HepG2 (cell line): ENCODE data around the gene TMEM135. TPM values are rescaled to one million over a fixed set of nuclear protein-coding genes. Genes with fewer than 3 reads are reported as not detected.
A peak's percentile ranks its signal among the peaks of the same experiment; 100 is the strongest.

Experiments used
- ATAC-seq: fragments of 200-7000 bp; cut with Tn5 transposase; 3 replicates; pipeline ENCODE4 v1.9.1; 2020; ENCODE audit warnings: mild to moderate bottlenecking, moderate library complexity
- BruUV-seq: library from RNA; stranded (reverse); fragments of 400-500 nt; replicated peaks from 2 replicates; lab custom pipeline; 2021; lab: Mats Ljungman, UMichigan
- CTCF ChIA-PET: fragments of 300-600 bp; formaldehyde crosslinking; extraction: SDS; loops from one replicate; lab custom pipeline; 2021; ENCODE audit warnings: low total read pairs, inconsistent platforms, low intra/inter-chr PET ratio; lab: Yijun Ruan, JAX
- POLR2A ChIA-PET: fragments of 350-600 bp; sonication (Branson Sonifier 250); formaldehyde crosslinking; loops from one replicate; lab custom pipeline; 2020; ENCODE audit warnings: antibody characterized with exemption, inconsistent platforms; lab: Yijun Ruan, JAX
- DNase-seq: peaks from one replicate; pipeline ENCODE4 v3.0.0-alpha.2; 2015; ENCODE audit warnings: low spot score
- FAIRE-seq: peaks from 3 replicates; lab custom pipeline; 2011; peaks lifted over from hg19 to GRCh38; lab: Jason Lieb, UNC
- H2AFZ ChIP-seq: one replicate; pipeline ENCODE4 v1.6.1; 2011; ENCODE audit warnings: low read length, inconsistent platforms
- H3K27ac ChIP-seq: fragments of 300-600 bp; 3 replicates; pipeline ENCODE4 v1.8.0; 2011; ENCODE audit warnings: mixed run types, mild to moderate bottlenecking, mixed read lengths, low read length, inconsistent platforms; ENCODE audit not compliant: insufficient read depth; ENCODE audit errors: extremely low read length
- H3K27me3 ChIP-seq, 2 experiments: fragments of 200-600 bp in 1 of 2; 2 replicates in 1 of 2; 3 replicates in 1 of 2; pipeline versions ENCODE4 v1.6.0 to v1.8.0; 2011; ENCODE audit warnings: low read length in 2 of 2, mild to moderate bottlenecking in 2 of 2, moderate library complexity in 2 of 2, inconsistent platforms in 1 of 2; ENCODE audit not compliant: insufficient read depth in 2 of 2, control insufficient read depth in 1 of 2
- H3K36me3 ChIP-seq, 2 experiments: fragments of 200-600 bp in 1 of 2; replicated peaks in 1 of 2; 2 replicates in 1 of 2; 3 replicates in 1 of 2; pipeline versions ENCODE4 v1.5.1 to v1.8.0; 2011; ENCODE audit warnings: low read length in 2 of 2, inconsistent platforms in 1 of 2; ENCODE audit not compliant: insufficient read depth in 2 of 2, control insufficient read depth in 1 of 2
- H3K4me1 ChIP-seq: 2 replicates; pipeline ENCODE4 v1.5.1; 2012; ENCODE audit warnings: low read length, inconsistent platforms; ENCODE audit not compliant: insufficient read depth
- H3K4me2 ChIP-seq: 2 replicates; pipeline ENCODE4 v1.6.0; 2011; ENCODE audit warnings: low read depth, low read length, inconsistent platforms
- H3K4me3 ChIP-seq, 3 experiments: fragments of 200-600 bp in 1 of 3; sonication (generic), shearing (Covaris generic) in 1 of 3; replicated peaks in 1 of 3; 2 replicates each; pipeline ENCODE4 v1.5.1; 2011 to 2016; ENCODE audit warnings: low read length in 3 of 3, inconsistent platforms in 2 of 3, low read depth in 2 of 3, mild to moderate bottlenecking in 2 of 3, control low read depth in 1 of 3, mixed read lengths in 1 of 3; ENCODE audit not compliant: insufficient read depth in 1 of 3
- H3K79me2 ChIP-seq: one replicate; pipeline ENCODE4 v1.6.1; 2011; ENCODE audit warnings: low read length, inconsistent platforms; ENCODE audit not compliant: insufficient read depth
- H3K9ac ChIP-seq: 2 replicates; pipeline ENCODE4 v1.6.0; 2011; ENCODE audit warnings: mild to moderate bottlenecking, low read depth, low read length, inconsistent platforms; ENCODE audit not compliant: insufficient read depth
- H3K9me3 ChIP-seq: 2 replicates; pipeline ENCODE4 v1.5.1; 2012; ENCODE audit warnings: mild to moderate bottlenecking, low read length
- H4K20me1 ChIP-seq: 2 replicates; pipeline ENCODE4 v1.6.0; 2011; ENCODE audit warnings: inconsistent platforms, mild to moderate bottlenecking, low read length, moderate library complexity; ENCODE audit not compliant: insufficient read depth
- ARNT ChIP-seq: fragments of 450-650 bp; IDR thresholded peaks from 2 replicates; pipeline ENCODE4 v1.6.1; 2017
- CSRNP1 ChIP-seq: sonication (generic); formaldehyde crosslinking; IDR thresholded peaks from 2 replicates; pipeline ENCODE4 v1.8.1; 2023; ENCODE audit warnings: mild to moderate bottlenecking, missing genetic modification reagents
- DNMT1 ChIP-seq: sonication (generic); formaldehyde crosslinking; IDR thresholded peaks from 2 replicates; pipeline ENCODE4 v1.5.1; 2020; ENCODE audit warnings: mild to moderate bottlenecking, missing genetic modification reagents
- DZIP1 ChIP-seq: sonication (generic); formaldehyde crosslinking; IDR thresholded peaks from 2 replicates; pipeline ENCODE4 v1.5.0; 2020; ENCODE audit warnings: mild to moderate bottlenecking, missing genetic modification reagents
- E2F5 ChIP-seq: sonication (generic); formaldehyde crosslinking; conservative IDR thresholded peaks from 2 replicates; pipeline ENCODE4 v1.4.0; 2020; ENCODE audit warnings: missing genetic modification reagents
- GATA4 ChIP-seq: sonication (generic); IDR thresholded peaks from 2 replicates; pipeline ENCODE4 v1.6.1; 2016; ENCODE audit warnings: antibody characterized with exemption, low read depth, borderline replicate concordance
- KDM2A ChIP-seq: sonication (generic); formaldehyde crosslinking; IDR thresholded peaks from 2 replicates; pipeline ENCODE4 v1.4.0; 2020; ENCODE audit warnings: low read depth, missing genetic modification reagents, borderline replicate concordance
- PHF5A ChIP-seq: IDR thresholded peaks from one replicate; pipeline ENCODE4 v1.6.1; 2018; ENCODE audit warnings: low read depth, missing genetic modification reagents; ENCODE audit not compliant: unreplicated experiment
- REXO4 ChIP-seq: sonication (generic); formaldehyde crosslinking; IDR thresholded peaks from 2 replicates; pipeline ENCODE4 v1.8.0; 2022; ENCODE audit warnings: missing genetic modification reagents, mild to moderate bottlenecking, borderline replicate concordance
- RFX5 ChIP-seq: IDR thresholded peaks from 2 replicates; pipeline ENCODE4 v1.6.1; 2011; ENCODE audit warnings: low read depth, low read length, improper control_type of control experiment
- SMARCE1 ChIP-seq: fragments of 450-650 bp; IDR thresholded peaks from 2 replicates; pipeline ENCODE4 v1.6.1; 2017; ENCODE audit warnings: borderline replicate concordance
- WIZ ChIP-seq: sonication (generic); formaldehyde crosslinking; IDR thresholded peaks from 2 replicates; pipeline ENCODE4 v1.5.1; 2020; ENCODE audit warnings: mild to moderate bottlenecking, missing genetic modification reagents
- YY1 ChIP-seq: IDR thresholded peaks from 2 replicates; pipeline ENCODE4 v1.6.1; 2011; ENCODE audit warnings: low read length, low read depth, moderate library complexity, mild to moderate bottlenecking; ENCODE audit not compliant: insufficient read depth, insufficient replicate concordance
- ZBTB14 ChIP-seq: sonication (generic); formaldehyde crosslinking; IDR thresholded peaks from 2 replicates; pipeline ENCODE4 v1.4.0; 2020; ENCODE audit warnings: missing genetic modification reagents
- WGBS: methylation state at CpG from one replicate; pipeline ENCODE4 v1.1.6; 2017; ENCODE audit warnings: low lambda C conversion rate; 5-methylcytosine and 5-hydroxymethylcytosine counted together
- in situ Hi-C: cut with HindIII; loops from 2 replicates; pipeline ENCODE4 v1.10.0; 2017; ENCODE audit warnings: low pct_unique_long_range_greater_than_20kb; ENCODE audit not compliant: extremely low pct_ligation_motif_present
- intact Hi-C: fragments of 100-400 bp; cut with micrococcal nuclease; formaldehyde crosslinking; loops from one replicate; pipeline ENCODE4 v1.10.0; 2022; ENCODE audit not compliant: unreplicated experiment
- polyA plus RNA-seq, 8 experiments: library from polyadenylated mRNA; depleted of rRNA in 3 of 8; stranded (reverse) in 7 of 8; unstranded in 1 of 8; fragments of >200 nt; fragmentation: Illumina TruSeq in 4 of 8; extraction: Trizol in 4 of 8; gene quantifications; 2 replicates each; pipeline versions ENCODE4 v1.2.1 to v1.2.3, GENCODE V29; 2011 to 2016; ENCODE audit warnings: low read depth in 4 of 8, missing spikeins in 1 of 8, mixed read lengths in 1 of 8; ENCODE audit not compliant: insufficient read depth in 1 of 8
- total RNA-seq, 5 experiments: library from RNA; depleted of rRNA; stranded (reverse); fragments of >200 nt; fragmentation: Illumina TruSeq; extraction: Trizol; gene quantifications; 2 replicates each; pipeline ENCODE4 v1.2.3, GENCODE V29; 2016; ENCODE audit warnings: low read depth in 1 of 5

Gene TMEM135
- total and polyA plus RNA-seq, 2 of the 13 experiments (the other 11 are each of a cell fraction or from before 2014, with no cell fraction given), result 36.6 to 88.9 TPM

GRCh38 chr11:86990031-86990430, 47.7 kb upstream of the TMEM135 start (continued):
- TF ChIP-seq ZBTB14 (CRISPR knock-in tag) (no peak), YY1 (no peak)

GRCh38 chr11:86990515-86990914, 47.2 kb upstream of the TMEM135 start:
- Histone ChIP-seq H3K9ac (no peak overlapping the region), H3K27me3 (no peaks in the 10 kb centered on the region), H3K79me2 (no peaks in the 10 kb centered on the region), H3K4me1 (peaks cover 28% of the 10 kb centered on the region), H3K4me2 (no peak overlapping the region), H2AFZ (no peak overlapping the region), H4K20me1 (no peaks in the 10 kb centered on the region), H3K36me3 (no peaks in the 10 kb centered on the region), H3K27ac (no peak overlapping the region), H3K4me3 (no peak overlapping the region), H3K9me3 (no peaks in the 10 kb centered on the region)
- BruUV-seq, result no TSS peak
- WGBS, result 73% methylated on average over 3 of the region's 3 CpGs
- CTCF ChIA-PET, result no interaction called here
- no peak for ATAC-seq
- POLR2A ChIA-PET, result interaction anchor here (1.2 kb wide), 1 partner anchor 47 kb away, joined by 3 read pairs; no protein-coding TSS in a partner anchor
- TF ChIP-seq E2F5 (no peak), RFX5 (no peak), DZIP1 (CRISPR knock-in tag) (no peak), SMARCE1 (no peak), ARNT (no peak), CSRNP1 (CRISPR knock-in tag) (no peak), PHF5A (CRISPR knock-in tag) (no peak), WIZ (CRISPR knock-in tag) (no peak), KDM2A (CRISPR knock-in tag) (no peak), GATA4 (no peak), REXO4 (CRISPR knock-in tag) (no peak), DNMT1 (CRISPR knock-in tag) (no peak)
- intact Hi-C loops (no loop called here), in situ Hi-C loops (no loop called here)
- DNase-seq, result peak; percentile 54
- FAIRE-seq, result no peak
